Breast epithelium (tissue), 4 donors: Measurements from ENCODE around the gene OTUD4. TPM values are rescaled to one million over a fixed set of nuclear protein-coding genes. Genes with fewer than 3 reads are reported as not detected.

ENCODE experiments used
- DNase-seq, 2 donors: peaks; one replicate each; pipeline ENCODE4 v3.0.0-alpha.2; 2019; ENCODE audit warnings: low spot score in 2 of 2
- H3K27ac ChIP-seq, 2 donors: fragments of 200-600 bp; sonication (generic) in 1 of 2; one replicate each; pipeline ENCODE4 v1.5.1; 2016 to 2019; ENCODE audit warnings: mild to moderate bottlenecking in 1 of 2
- H3K27me3 ChIP-seq, 2 donors: fragments of 200-600 bp; sonication (generic) in 1 of 2; one replicate each; pipeline versions ENCODE4 v1.5.1 to v1.6.0; 2017 to 2019; ENCODE audit warnings: control low read depth in 1 of 2, mild to moderate bottlenecking in 1 of 2
- H3K36me3 ChIP-seq: fragments of 200-600 bp; one replicate; pipeline ENCODE4 v1.5.1; 2019
- H3K4me1 ChIP-seq, 2 donors: fragments of 200-600 bp; sonication (generic); one replicate each; pipeline ENCODE4 v1.5.1; 2016 to 2019; ENCODE audit warnings: control low read depth in 1 of 2
- H3K4me3 ChIP-seq, 3 donors: fragments of 200-600 bp; sonication (generic); 1 replicate in 2 of 3; 2 replicates in 1 of 3; pipeline ENCODE4 v1.5.1; 2016 to 2019; ENCODE audit warnings: mild to moderate bottlenecking in 3 of 3, moderate library complexity in 2 of 3
- H3K9me3 ChIP-seq, 2 donors: fragments of 200-600 bp; sonication (generic) in 1 of 2; one replicate each; pipeline ENCODE4 v1.5.1; 2016 to 2019; ENCODE audit warnings: control low read depth in 1 of 2
- POLR2A ChIP-seq: fragments of 450-650 bp; IDR thresholded peaks from one replicate; pipeline ENCODE4 v1.6.1; 2016; ENCODE audit warnings: antibody characterized with exemption, mild to moderate bottlenecking, moderate library complexity
- POLR2AphosphoS5 ChIP-seq, 3 donors: sonication (generic); formaldehyde crosslinking; IDR thresholded peaks; one replicate each; pipeline ENCODE4 v1.6.1; 2017; ENCODE audit warnings: antibody characterized with exemption in 3 of 3
- intact Hi-C: fragments of 100-400 bp; cut with DNase I; formaldehyde crosslinking; loops from one replicate; pipeline ENCODE4 v1.15.1; 2023; ENCODE audit warnings: low total_unique reads
- total RNA-seq, 3 donors: library from RNA; depleted of rRNA; stranded (reverse); fragments of >200 nt; gene quantifications; one replicate each; pipeline ENCODE4 v1.1.0, GENCODE V29; 2016
- TF ChIP-seq, protein P1 (sequence below), 3 donors: fragments of 450-650 bp; IDR thresholded peaks; one replicate each; pipeline ENCODE4 v1.5.1; 2016 to 2017; ENCODE audit warnings: antibody characterized with exemption in 3 of 3, mild to moderate bottlenecking in 3 of 3, moderate library complexity in 3 of 3

The OTUD4 gene
- total RNA-seq, 3 donors from 2014 or later, result 22.9 to 55.8 (median 35.7) TPM

DNA sequence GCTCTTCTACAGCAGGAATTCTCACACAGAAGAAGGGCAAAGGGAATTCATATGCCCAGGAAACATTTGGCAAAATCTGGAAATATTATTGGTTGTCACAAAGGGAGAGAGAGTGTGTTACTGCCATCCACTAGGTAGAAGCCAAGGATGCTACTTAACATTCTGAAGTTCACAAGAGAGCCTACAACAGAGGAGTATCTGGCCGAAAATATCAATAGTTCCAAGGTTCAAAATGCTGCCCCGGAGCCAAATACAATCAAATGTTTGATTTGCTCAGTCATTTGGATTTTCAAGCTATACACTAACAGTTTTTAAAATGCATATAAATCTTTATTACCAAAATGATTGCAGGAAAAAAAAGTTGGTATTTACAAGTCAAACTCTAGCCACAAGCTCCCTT is 18.8 kb downstream of the OTUD4 start:
- Histone ChIP-seq H3K9me3 (no peaks in the 10 kb centered on the region), H3K4me1 (no peaks in the 10 kb centered on the region), H3K4me3 (no peak overlapping the region), H3K27me3 (no peaks in the 10 kb centered on the region), H3K36me3 (peaks cover 8% of the 10 kb centered on the region), H3K27ac (no peak overlapping the region)
- no peak for TF ChIP-seq POLR2AphosphoS5 (IDR thresholded peaks at IDR 0.05)
- no peak for TF ChIP-seq POLR2A
- TF ChIP-seq, protein P1, sequence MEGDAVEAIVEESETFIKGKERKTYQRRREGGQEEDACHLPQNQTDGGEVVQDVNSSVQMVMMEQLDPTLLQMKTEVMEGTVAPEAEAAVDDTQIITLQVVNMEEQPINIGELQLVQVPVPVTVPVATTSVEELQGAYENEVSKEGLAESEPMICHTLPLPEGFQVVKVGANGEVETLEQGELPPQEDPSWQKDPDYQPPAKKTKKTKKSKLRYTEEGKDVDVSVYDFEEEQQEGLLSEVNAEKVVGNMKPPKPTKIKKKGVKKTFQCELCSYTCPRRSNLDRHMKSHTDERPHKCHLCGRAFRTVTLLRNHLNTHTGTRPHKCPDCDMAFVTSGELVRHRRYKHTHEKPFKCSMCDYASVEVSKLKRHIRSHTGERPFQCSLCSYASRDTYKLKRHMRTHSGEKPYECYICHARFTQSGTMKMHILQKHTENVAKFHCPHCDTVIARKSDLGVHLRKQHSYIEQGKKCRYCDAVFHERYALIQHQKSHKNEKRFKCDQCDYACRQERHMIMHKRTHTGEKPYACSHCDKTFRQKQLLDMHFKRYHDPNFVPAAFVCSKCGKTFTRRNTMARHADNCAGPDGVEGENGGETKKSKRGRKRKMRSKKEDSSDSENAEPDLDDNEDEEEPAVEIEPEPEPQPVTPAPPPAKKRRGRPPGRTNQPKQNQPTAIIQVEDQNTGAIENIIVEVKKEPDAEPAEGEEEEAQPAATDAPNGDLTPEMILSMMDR (IDR thresholded peaks at IDR 0.05), result no peak
- no peak for DNase-seq
- intact Hi-C loops, result no loop called here

DNA sequence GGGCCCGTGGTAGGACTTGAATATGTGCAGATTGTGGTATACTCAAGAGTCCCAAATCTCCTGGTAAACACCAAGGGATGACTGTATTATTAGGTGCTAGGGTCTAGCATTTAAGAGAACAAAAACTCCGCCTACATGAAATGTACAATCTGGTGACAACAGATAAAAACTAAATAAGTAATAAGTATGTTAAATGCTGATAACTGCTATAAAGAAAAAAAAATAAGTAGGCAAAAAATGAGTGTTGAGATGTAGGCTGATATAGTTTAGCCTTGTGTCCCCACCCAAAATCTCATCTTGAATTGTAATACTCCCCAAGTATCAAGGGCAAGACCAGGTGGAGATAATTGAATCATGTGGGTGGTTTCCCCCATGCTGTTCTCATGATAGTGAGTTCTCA is 23.4 kb downstream of the OTUD4 start:
- Histone ChIP-seq H3K9me3 (no peaks in the 10 kb centered on the region), H3K27me3 (no peaks in the 10 kb centered on the region), H3K4me3 (no peak overlapping the region), H3K27ac (no peak overlapping the region), H3K4me1 (no peaks in the 10 kb centered on the region), H3K36me3 (no peaks in the 10 kb centered on the region)
- intact Hi-C loops, result no loop called here
- no peak for DNase-seq
- TF ChIP-seq POLR2A, result no peak
- no peak for TF ChIP-seq POLR2AphosphoS5 (IDR thresholded peaks at IDR 0.05)

DNA sequence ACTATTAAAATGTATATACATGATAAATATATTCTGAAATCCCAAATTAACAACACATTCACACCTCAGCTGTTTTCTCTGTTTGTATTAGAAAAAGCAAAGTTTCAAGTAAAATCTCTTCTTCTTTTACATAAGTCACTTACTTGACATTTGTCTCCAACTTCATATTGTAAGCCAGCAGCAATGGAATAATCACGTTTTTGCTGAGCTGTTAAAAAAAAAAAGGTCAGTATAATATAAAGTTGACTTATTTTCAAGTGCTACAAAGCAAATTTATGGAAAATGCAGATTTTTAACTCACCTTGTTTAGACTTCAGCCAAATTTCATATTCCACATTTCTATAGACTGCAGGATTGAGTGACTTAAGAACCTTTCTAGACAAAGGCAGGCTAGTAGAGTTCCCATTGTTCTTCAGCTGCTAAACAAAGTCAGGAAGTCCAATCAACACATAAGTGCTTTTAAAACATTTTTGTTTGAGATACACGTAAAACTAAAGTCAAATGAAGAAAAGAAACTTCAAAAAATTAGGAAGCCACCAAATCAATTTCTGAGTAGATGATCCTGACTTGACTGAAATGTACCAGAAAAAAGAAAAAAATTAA is 25.0 kb downstream of the OTUD4 start:
- TF ChIP-seq, protein P1 (IDR thresholded peaks at IDR 0.05), result no peak
- no peak for TF ChIP-seq POLR2A
- TF ChIP-seq POLR2AphosphoS5 (IDR thresholded peaks at IDR 0.05), result no peak
- Histone ChIP-seq H3K27me3 (no peaks in the 10 kb centered on the region), H3K27ac (no peak overlapping the region), H3K36me3 (no peaks in the 10 kb centered on the region), H3K4me1 (no peaks in the 10 kb centered on the region), H3K9me3 (no peaks in the 10 kb centered on the region), H3K4me3 (no peak overlapping the region)
- DNase-seq, result no peak
- intact Hi-C loops, result no loop called here

DNA sequence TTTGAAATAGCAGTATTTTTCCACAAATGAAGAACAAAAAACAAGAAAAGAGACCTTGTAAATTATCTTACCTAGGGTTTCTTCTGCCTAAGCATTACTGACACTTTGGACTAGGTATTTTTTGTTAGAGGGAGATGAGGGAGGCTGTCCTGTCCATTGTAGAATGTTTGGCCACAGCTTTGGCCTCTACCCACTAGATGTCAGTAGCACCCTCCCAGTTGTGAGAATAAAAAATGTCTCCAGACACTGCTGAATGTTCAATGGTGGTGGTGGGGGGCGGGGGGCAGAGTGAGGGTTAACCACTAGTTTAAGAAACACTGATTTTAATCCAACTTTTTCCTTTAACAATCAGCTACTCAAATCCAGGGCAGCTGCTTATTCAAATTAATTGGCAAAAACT is 25.8 kb downstream of the OTUD4 start:
- no peak overlapping the region for H3K27ac ChIP-seq
- peaks cover 7% of the 10 kb centered on the region for H3K36me3 ChIP-seq
- no peaks in the 10 kb centered on the region for H3K9me3 ChIP-seq
- H3K4me1 ChIP-seq, result no peaks in the 10 kb centered on the region
- H3K4me3 ChIP-seq, result no peak overlapping the region
- no peak for TF ChIP-seq POLR2A
- TF ChIP-seq, protein P1 (IDR thresholded peaks at IDR 0.05), result peak in 1 of 3 donors; percentile 17
- no peak for TF ChIP-seq POLR2AphosphoS5 (IDR thresholded peaks at IDR 0.05)
- no peaks in the 10 kb centered on the region for H3K27me3 ChIP-seq
- intact Hi-C loops, result no loop called here
- DNase-seq, result no peak

DNA sequence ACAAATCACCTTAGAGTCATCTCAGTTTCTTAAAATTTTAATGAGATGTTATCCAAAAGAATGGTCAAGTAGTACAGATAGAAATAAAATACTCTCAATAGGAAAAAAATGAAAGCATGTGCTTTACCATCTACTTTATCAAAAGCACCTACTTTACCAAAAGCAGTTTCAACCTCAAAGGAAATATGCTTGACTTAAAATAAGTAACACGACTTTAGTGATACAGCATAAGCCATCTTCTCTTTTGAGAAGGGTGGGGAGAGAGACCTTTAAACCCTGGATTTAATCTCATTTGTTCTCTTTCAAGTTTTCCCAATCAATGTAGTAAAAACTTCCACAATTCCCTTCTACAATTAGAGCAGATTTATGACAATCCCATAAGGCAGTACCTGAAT is 26.5 kb downstream of the OTUD4 start:
- Histone ChIP-seq H3K27ac (no peak overlapping the region), H3K4me1 (no peaks in the 10 kb centered on the region), H3K36me3 (peaks cover 13% of the 10 kb centered on the region), H3K27me3 (no peaks in the 10 kb centered on the region), H3K4me3 (no peak overlapping the region), H3K9me3 (no peaks in the 10 kb centered on the region)
- DNase-seq, result no peak
- intact Hi-C loops, result no loop called here
- TF ChIP-seq, protein P1 (IDR thresholded peaks at IDR 0.05), result no peak
- TF ChIP-seq POLR2AphosphoS5 (IDR thresholded peaks at IDR 0.05) (no peak), POLR2A (no peak)
